ENCODE results near the gene CUBN.
A peak's percentile ranks its signal among the peaks of the same experiment; 100 is the strongest.

Gene CUBN

GRCh38 chr10:17009212-17009700 is 120.4 kb downstream of the CUBN start:
- H3K9ac ChIP-seq (ENCODE audit: insufficient read length), result no peak overlapping the region
- TF ChIP-seq EZH2 (IDR thresholded peaks at IDR 0.05), result no peak
- no peak for TF ChIP-seq FOXP2 (optimal IDR thresholded peaks at IDR 0.05; ENCODE audit: control extremely low read depth, extremely low read length, insufficient read depth)
- no peak for TF ChIP-seq POLR2AphosphoS5 (IDR thresholded peaks at IDR 0.05; ENCODE audit: borderline replicate concordance, low read depth, low read length)
- H3K36me3 ChIP-seq (ENCODE audit: insufficient read depth, low read length), result no peaks in the 10 kb centered on the region
- H3K4me3 ChIP-seq, result no peak overlapping the region
- no peaks in the 10 kb centered on the region for H3K9me3 ChIP-seq (ENCODE audit: low read depth, low read length)
- no peak overlapping the region for H3K27ac ChIP-seq
- no peak for DNase-seq (ENCODE audit: low read depth, low spot score)

DNA sequence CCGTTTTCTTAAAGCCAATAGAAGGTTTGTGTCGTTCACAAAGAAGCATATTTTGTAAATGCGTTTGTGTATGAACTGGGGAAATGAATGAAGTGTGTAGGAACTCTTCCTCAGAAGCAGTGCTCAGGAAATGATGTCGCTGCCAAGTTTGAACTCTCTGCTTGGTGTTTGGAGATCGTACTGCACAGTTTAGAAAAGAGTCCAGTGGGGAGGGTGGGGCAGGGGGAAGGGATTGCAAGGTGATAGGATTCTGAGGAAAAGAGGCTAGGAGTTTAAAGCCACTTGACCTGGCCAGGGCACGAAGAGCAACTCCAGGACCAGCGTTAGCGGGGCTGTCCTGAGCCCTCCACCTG is 122.2 kb downstream of the CUBN start:
- Histone ChIP-seq H3K36me3 (ENCODE audit: insufficient read depth, low read length) (no peaks in the 10 kb centered on the region), H3K9ac (ENCODE audit: insufficient read length) (no peak overlapping the region), H3K27ac (no peak overlapping the region), H3K4me3 (no peak overlapping the region), H3K9me3 (ENCODE audit: low read depth, low read length) (no peaks in the 10 kb centered on the region)
- no peak for DNase-seq (ENCODE audit: low read depth, low spot score)
- no peak for TF ChIP-seq POLR2AphosphoS5 (IDR thresholded peaks at IDR 0.05; ENCODE audit: borderline replicate concordance, low read depth, low read length)
- TF ChIP-seq FOXP2 (optimal IDR thresholded peaks at IDR 0.05; ENCODE audit: control extremely low read depth, extremely low read length, insufficient read depth), result no peak
- TF ChIP-seq EZH2 (IDR thresholded peaks at IDR 0.05), result no peak

DNA sequence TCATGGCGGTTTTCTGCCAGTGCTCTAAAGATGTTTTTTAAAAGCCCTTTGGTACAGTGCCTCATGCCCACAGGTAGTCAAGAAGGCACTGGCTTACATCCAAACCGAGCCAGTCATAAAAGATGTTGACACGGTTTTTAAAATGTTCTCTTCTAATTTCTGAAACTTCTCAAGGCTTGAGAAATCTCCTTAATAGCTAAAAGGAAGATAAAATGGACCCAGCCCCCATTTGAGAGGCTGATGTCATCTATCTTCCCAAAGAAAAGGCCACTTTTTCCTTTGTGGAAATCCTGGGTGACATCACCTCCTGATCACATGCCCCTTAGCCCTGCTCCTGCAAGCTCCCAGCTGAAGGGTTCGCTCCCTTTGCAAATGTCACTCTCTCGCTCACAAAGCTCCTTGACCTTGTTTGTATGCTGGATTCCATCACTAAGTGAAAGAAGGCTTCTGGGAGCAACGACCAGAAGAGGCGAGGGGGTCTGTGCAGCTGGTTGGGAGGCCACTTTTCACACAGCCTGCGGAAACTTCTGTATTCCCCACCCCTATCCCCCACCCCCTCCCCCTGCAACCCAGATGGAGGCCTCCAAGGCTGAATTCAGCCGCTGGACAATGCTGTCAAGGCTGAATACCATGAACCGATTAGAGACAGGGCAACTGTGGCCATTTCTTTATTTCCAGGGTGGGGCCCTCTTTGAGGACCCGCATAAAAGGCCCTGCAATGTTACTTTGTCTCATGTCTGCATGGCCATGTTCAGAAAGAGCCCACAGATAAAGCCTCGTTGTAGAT is 122.8 kb downstream of the CUBN start:
- no peaks in the 10 kb centered on the region for H3K9me3 ChIP-seq (ENCODE audit: low read depth, low read length)
- no peak overlapping the region for H3K4me3 ChIP-seq
- no peaks in the 10 kb centered on the region for H3K36me3 ChIP-seq (ENCODE audit: insufficient read depth, low read length)
- DNase-seq (ENCODE audit: low read depth, low spot score), result no peak
- no peak for TF ChIP-seq EZH2 (IDR thresholded peaks at IDR 0.05)
- TF ChIP-seq POLR2AphosphoS5 (IDR thresholded peaks at IDR 0.05; ENCODE audit: borderline replicate concordance, low read depth, low read length), result no peak
- no peak for TF ChIP-seq FOXP2 (optimal IDR thresholded peaks at IDR 0.05; ENCODE audit: control extremely low read depth, extremely low read length, insufficient read depth)
- 0 out of 2 replicates have a peak overlapping the region, but pooled peaks have one; percentile 13 for H3K27ac ChIP-seq
- no peak overlapping the region for H3K9ac ChIP-seq (ENCODE audit: insufficient read length)

- Histone ChIP-seq H3K9me3 (ENCODE audit: low read depth, low read length) (no peaks in the 10 kb centered on the region), H3K4me3 (no peak overlapping the region), H3K36me3 (ENCODE audit: insufficient read depth, low read length) (no peaks in the 10 kb centered on the region), H3K27ac (0 out of 2 replicates have a peak overlapping the region, but pooled peaks have one; percentile 13), H3K9ac (ENCODE audit: insufficient read length) (no peak overlapping the region)
- TF ChIP-seq POLR2AphosphoS5 (IDR thresholded peaks at IDR 0.05; ENCODE audit: borderline replicate concordance, low read depth, low read length) (no peak), EZH2 (IDR thresholded peaks at IDR 0.05) (no peak), FOXP2 (optimal IDR thresholded peaks at IDR 0.05; ENCODE audit: control extremely low read depth, extremely low read length, insufficient read depth) (no peak)
- no peak for DNase-seq (ENCODE audit: low read depth, low spot score)
Observed at GRCh38 chr10:17005621-17006566, 123.7 kb downstream of the CUBN start.

GRCh38 chr10:17004801-17005380 is 124.7 kb downstream of the CUBN start:
- DNase-seq (ENCODE audit: low read depth, low spot score), result no peak
- Histone ChIP-seq H3K4me3 (no peak overlapping the region), H3K27ac (no peak overlapping the region), H3K9ac (ENCODE audit: insufficient read length) (no peak overlapping the region), H3K9me3 (ENCODE audit: low read depth, low read length) (no peaks in the 10 kb centered on the region), H3K36me3 (ENCODE audit: insufficient read depth, low read length) (no peaks in the 10 kb centered on the region)
- no peak for TF ChIP-seq POLR2AphosphoS5 (IDR thresholded peaks at IDR 0.05; ENCODE audit: borderline replicate concordance, low read depth, low read length)
- TF ChIP-seq EZH2 (IDR thresholded peaks at IDR 0.05), result no peak
- no peak for TF ChIP-seq FOXP2 (optimal IDR thresholded peaks at IDR 0.05; ENCODE audit: control extremely low read depth, extremely low read length, insufficient read depth)

DNA sequence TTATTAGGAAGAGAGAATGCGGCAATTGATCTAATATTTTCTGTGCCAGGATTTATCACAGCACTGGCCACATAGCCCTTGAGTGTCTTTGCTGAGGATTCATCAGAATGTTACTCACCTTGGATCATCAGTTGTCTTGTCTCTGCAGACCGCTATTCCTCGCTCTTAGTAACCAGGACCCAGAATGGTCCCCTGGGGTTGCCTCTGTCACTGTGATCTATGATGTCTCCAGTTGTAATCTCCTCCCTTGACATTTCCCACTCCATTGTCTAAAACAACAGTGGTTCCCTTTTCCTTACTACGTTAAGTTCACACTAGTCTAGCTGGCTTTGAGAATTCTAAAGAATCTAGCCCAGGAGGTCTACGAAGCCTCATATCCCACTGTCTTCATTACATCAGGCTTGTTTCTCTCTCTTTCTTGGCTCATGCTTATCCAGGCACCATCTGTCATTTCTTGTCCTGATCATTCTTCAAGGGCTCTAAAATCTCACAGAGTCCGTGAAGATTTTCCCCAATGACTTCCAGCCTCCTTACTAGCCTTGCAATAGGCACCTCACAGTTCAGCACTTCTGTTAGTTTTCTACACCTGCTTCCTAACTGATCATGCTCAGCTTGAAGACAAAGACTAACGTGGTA is 125.8 kb downstream of the CUBN start:
- no peak overlapping the region for H3K9ac ChIP-seq (ENCODE audit: insufficient read length)
- H3K4me3 ChIP-seq, result no peak overlapping the region
- no peaks in the 10 kb centered on the region for H3K36me3 ChIP-seq (ENCODE audit: insufficient read depth, low read length)
- H3K27ac ChIP-seq, result no peak overlapping the region
- no peak for DNase-seq (ENCODE audit: low read depth, low spot score)
- no peaks in the 10 kb centered on the region for H3K9me3 ChIP-seq (ENCODE audit: low read depth, low read length)
- TF ChIP-seq POLR2AphosphoS5 (IDR thresholded peaks at IDR 0.05; ENCODE audit: borderline replicate concordance, low read depth, low read length) (no peak), EZH2 (IDR thresholded peaks at IDR 0.05) (no peak), FOXP2 (optimal IDR thresholded peaks at IDR 0.05; ENCODE audit: control extremely low read depth, extremely low read length, insufficient read depth) (no peak)

DNA sequence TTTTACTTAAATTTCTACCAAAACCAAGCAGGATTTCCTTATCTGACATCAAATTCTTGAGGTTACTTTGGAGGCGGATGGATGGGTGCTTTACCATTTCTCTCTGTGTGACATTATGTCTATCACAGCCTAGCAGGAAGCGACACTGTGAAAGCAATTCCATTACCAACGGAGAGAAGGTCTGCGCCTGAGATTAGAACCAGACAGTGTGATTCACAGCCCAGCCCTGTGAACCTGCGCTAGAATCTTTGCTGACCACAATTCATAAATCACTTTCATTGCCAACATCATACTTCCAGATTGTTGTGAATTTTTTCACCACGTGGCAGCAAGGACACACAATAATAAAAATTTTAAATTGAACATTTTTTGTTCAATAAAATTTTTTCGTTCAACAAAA is 126.5 kb downstream of the CUBN start:
- Histone ChIP-seq H3K9ac (ENCODE audit: insufficient read length) (no peak overlapping the region), H3K36me3 (ENCODE audit: insufficient read depth, low read length) (no peaks in the 10 kb centered on the region), H3K4me3 (no peak overlapping the region), H3K27ac (no peak overlapping the region), H3K9me3 (ENCODE audit: low read depth, low read length) (no peaks in the 10 kb centered on the region)
- no peak for TF ChIP-seq FOXP2 (optimal IDR thresholded peaks at IDR 0.05; ENCODE audit: control extremely low read depth, extremely low read length, insufficient read depth)
- no peak for TF ChIP-seq POLR2AphosphoS5 (IDR thresholded peaks at IDR 0.05; ENCODE audit: borderline replicate concordance, low read depth, low read length)
- TF ChIP-seq EZH2 (IDR thresholded peaks at IDR 0.05), result no peak
- DNase-seq (ENCODE audit: low read depth, low spot score), result no peak

Measured in SK-N-MC (cell line).